Loucy (cell line): Measurements from ENCODE around the gene GADD45B.
"Not testable (repeated sequence)": the region's sequence is repeated elsewhere in the genome, so short reads cannot be mapped to it uniquely, and the experiment has no call there.

Experiments used
- H2AFZ ChIP-seq: fragments of 200-600 bp; sonication (generic); 2 replicates; pipeline ENCODE4 v1.6.0; 2016; ENCODE audit warnings: antibody characterized with exemption, mild to moderate bottlenecking, low read length, moderate library complexity
- H3F3A ChIP-seq: fragments of 200-600 bp; 2 replicates; pipeline ENCODE4 v1.6.0; 2016; ENCODE audit warnings: antibody characterized with exemption, low read depth, mild to moderate bottlenecking
- H3K27me3 ChIP-seq: fragments of 200-600 bp; sonication (generic); 2 replicates; pipeline ENCODE4 v1.6.1; 2014; ENCODE audit warnings: low read length, mild to moderate bottlenecking; ENCODE audit not compliant: insufficient read depth, poor library complexity, severe bottlenecking
- H3K36me3 ChIP-seq: fragments of 200-600 bp; sonication (generic); 2 replicates; pipeline ENCODE4 v1.6.1; 2016; ENCODE audit warnings: low read length; ENCODE audit not compliant: insufficient read depth
- H3K4me1 ChIP-seq: fragments of 200-600 bp; sonication (generic); 2 replicates; pipeline ENCODE4 v1.5.1; 2014; ENCODE audit warnings: low read length, mild to moderate bottlenecking; ENCODE audit not compliant: insufficient read depth, poor library complexity, severe bottlenecking
- H3K4me2 ChIP-seq: fragments of 200-600 bp; sonication (generic); 2 replicates; pipeline ENCODE4 v1.6.0; 2014; ENCODE audit warnings: antibody characterized with exemption, low read length, low read depth, mild to moderate bottlenecking; ENCODE audit not compliant: poor library complexity, severe bottlenecking
- H3K4me3 ChIP-seq: fragments of 200-600 bp; sonication (generic); 2 replicates; pipeline ENCODE4 v1.5.1; 2014; ENCODE audit warnings: low read length, mild to moderate bottlenecking, mixed read lengths; ENCODE audit not compliant: poor library complexity, severe bottlenecking
- H3K79me2 ChIP-seq: fragments of 200-600 bp; sonication (generic); 2 replicates; pipeline ENCODE4 v1.6.1; 2014; ENCODE audit warnings: low read length; ENCODE audit not compliant: insufficient read depth
- H3K9ac ChIP-seq: fragments of 200-600 bp; sonication (generic); 2 replicates; pipeline ENCODE4 v1.6.0; 2014; ENCODE audit warnings: mild to moderate bottlenecking, low read depth, low read length, moderate library complexity; ENCODE audit not compliant: poor library complexity, severe bottlenecking
- H3K9me2 ChIP-seq: fragments of 200-600 bp; sonication (generic); replicated peaks from 2 replicates; pipeline ENCODE4 v1.6.1; 2016; ENCODE audit warnings: low read depth, low read length, mixed read lengths
- H3K9me3 ChIP-seq: fragments of 200-600 bp; sonication (generic); 2 replicates; pipeline ENCODE4 v1.6.1; 2014; ENCODE audit warnings: mild to moderate bottlenecking, antibody characterized with exemption, low read length, low read depth; ENCODE audit not compliant: insufficient read depth
- H4K20me1 ChIP-seq: fragments of 200-600 bp; sonication (generic); 2 replicates; pipeline ENCODE4 v1.6.0; 2014; ENCODE audit warnings: antibody characterized with exemption, low read length, mild to moderate bottlenecking; ENCODE audit not compliant: insufficient read depth, poor library complexity, severe bottlenecking
- EZH2phosphoT487 ChIP-seq: fragments of 200-600 bp; IDR thresholded peaks from 2 replicates; pipeline ENCODE4 v1.6.1; 2018; ENCODE audit warnings: antibody characterized with exemption, mild to moderate bottlenecking, moderate library complexity, borderline replicate concordance
- TF ChIP-seq, protein P1 (sequence below): fragments of 200-600 bp; sonication (generic); conservative IDR thresholded peaks from 2 replicates; pipeline ENCODE4 v1.5.1; 2014; ENCODE audit warnings: mild to moderate bottlenecking, antibody characterized with exemption, low read length

GADD45B gene

DNA sequence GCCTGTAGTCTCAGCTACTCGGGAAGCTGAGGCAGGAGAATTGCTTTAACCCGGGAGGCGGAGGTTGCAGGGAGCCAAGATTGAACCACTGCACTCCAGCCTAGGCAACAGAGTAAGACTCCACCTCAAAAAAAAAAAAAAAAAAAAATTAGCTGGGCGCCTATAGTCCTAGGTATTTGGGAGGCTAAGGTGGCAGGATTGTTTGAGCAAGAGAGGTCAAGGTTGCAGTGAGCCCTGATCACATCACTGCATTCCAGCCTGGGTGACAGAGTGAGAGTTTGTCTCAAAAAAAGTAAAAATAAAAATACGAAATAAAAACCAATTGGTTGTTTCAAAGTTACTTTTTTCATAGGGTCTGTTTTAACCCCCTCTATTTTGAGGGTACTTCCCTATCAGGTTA lies 17.9 kb upstream of the GADD45B start:
- peaks cover 31% of the 10 kb centered on the region for H4K20me1 ChIP-seq
- H3K27me3 ChIP-seq: peaks cover 6% of the 10 kb centered on the region
- H3K9me2 ChIP-seq: no peaks in the 10 kb centered on the region
- H3K79me2 ChIP-seq: peaks cover 42% of the 10 kb centered on the region
- no peak for TF ChIP-seq EZH2phosphoT487
- TF ChIP-seq, protein P1, sequence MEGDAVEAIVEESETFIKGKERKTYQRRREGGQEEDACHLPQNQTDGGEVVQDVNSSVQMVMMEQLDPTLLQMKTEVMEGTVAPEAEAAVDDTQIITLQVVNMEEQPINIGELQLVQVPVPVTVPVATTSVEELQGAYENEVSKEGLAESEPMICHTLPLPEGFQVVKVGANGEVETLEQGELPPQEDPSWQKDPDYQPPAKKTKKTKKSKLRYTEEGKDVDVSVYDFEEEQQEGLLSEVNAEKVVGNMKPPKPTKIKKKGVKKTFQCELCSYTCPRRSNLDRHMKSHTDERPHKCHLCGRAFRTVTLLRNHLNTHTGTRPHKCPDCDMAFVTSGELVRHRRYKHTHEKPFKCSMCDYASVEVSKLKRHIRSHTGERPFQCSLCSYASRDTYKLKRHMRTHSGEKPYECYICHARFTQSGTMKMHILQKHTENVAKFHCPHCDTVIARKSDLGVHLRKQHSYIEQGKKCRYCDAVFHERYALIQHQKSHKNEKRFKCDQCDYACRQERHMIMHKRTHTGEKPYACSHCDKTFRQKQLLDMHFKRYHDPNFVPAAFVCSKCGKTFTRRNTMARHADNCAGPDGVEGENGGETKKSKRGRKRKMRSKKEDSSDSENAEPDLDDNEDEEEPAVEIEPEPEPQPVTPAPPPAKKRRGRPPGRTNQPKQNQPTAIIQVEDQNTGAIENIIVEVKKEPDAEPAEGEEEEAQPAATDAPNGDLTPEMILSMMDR: no peak
- no peak overlapping the region for H3K4me2 ChIP-seq
- 0 out of 2 replicates have a peak, but pooled peaks cover 3% of the 10 kb centered on the region for H3F3A ChIP-seq
- H3K4me3 ChIP-seq: no peak overlapping the region
- no peak overlapping the region for H3K9ac ChIP-seq
- H3K9me3 ChIP-seq: no peaks in the 10 kb centered on the region
- no peak overlapping the region for H2AFZ ChIP-seq
- H3K36me3 ChIP-seq: no peaks in the 10 kb centered on the region
- H3K4me1 ChIP-seq: peaks cover 23% of the 10 kb centered on the region

DNA sequence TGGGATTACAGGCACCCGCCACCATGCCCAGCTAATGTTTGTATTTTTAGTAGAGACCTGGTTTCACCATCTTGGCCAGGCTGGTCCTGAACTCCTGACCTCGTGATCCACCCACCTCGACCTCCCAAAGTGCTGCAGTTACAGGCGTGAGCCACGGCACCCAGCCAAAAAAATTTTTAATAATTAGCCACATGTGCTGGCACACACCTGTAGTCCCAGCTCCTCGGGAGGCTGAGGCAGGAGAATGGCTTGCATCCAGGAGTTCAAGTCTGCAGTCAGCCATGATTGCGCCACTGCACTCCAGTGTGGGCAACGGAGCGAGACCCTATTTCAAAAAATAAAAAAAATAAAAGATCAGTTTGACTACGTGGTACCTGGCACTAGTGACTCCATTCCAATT lies 17.2 kb upstream of the GADD45B start:
- H3K4me3 ChIP-seq: not testable (repeated sequence)

DNA sequence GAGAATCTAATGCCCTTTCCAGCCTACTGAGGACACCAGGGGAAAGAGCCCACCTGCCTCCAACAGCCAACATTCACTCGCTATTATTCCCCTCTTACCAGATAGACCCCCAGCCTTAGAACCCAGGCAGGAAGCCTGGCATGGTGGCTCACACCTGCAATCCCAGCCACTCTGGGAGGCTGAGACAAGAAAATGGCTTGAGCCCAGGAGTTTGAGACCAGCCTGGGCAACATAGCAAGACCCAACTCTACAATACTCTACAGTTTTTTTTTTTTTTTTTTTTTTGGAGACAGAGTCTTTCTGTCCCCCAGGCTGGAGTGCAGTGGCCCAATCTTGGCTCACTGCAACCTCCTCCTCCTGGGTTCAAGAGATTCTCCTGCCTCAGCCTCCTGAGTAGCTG lies 15.7 kb upstream of the GADD45B start:
- no peak overlapping the region for H2AFZ ChIP-seq
- H3K4me1 ChIP-seq: peaks cover 13% of the 10 kb centered on the region
- peaks cover 13% of the 10 kb centered on the region for H4K20me1 ChIP-seq
- H3K4me3 ChIP-seq: no peak overlapping the region
- no peak overlapping the region for H3K4me2 ChIP-seq
- peaks cover 20% of the 10 kb centered on the region for H3K79me2 ChIP-seq
- H3K27me3 ChIP-seq: peaks cover 6% of the 10 kb centered on the region
- no peaks in the 10 kb centered on the region for H3K9me2 ChIP-seq
- H3K36me3 ChIP-seq: no peaks in the 10 kb centered on the region
- H3F3A ChIP-seq: 0 out of 2 replicates have a peak, but pooled peaks cover 3% of the 10 kb centered on the region
- TF ChIP-seq, protein P1: no peak
- TF ChIP-seq EZH2phosphoT487: no peak
- H3K9ac ChIP-seq: no peak overlapping the region
- H3K9me3 ChIP-seq: no peaks in the 10 kb centered on the region

More for the DNA sequence above, 17.2 kb upstream of the GADD45B start:
- not testable (repeated sequence) for H2AFZ ChIP-seq, H3K9me3 ChIP-seq, H3K27me3 ChIP-seq, H3K9ac ChIP-seq, H3K36me3 ChIP-seq, H3K9me2 ChIP-seq, H3K4me2 ChIP-seq, H3F3A ChIP-seq
- H3K79me2 ChIP-seq: peaks cover 35% of the 10 kb centered on the region
- H3K4me1 ChIP-seq: peaks cover 23% of the 10 kb centered on the region
- H4K20me1 ChIP-seq: peaks cover 25% of the 10 kb centered on the region
